PC-9 (cell line): Measurements from ENCODE around the gene PPP1R15B.

ENCODE experiments used
- EZH2 ChIP-seq: fragments of 200-600 bp; sonication (generic); IDR thresholded peaks from 2 replicates; pipeline ENCODE4 v1.8.0; 2017; ENCODE audit warnings: antibody characterized with exemption, low read depth
- TF ChIP-seq, protein P1 (sequence below): fragments of 200-600 bp; sonication (generic); conservative IDR thresholded peaks from 2 replicates; pipeline ENCODE4 v1.6.1; 2017; ENCODE audit warnings: mixed run types, antibody characterized with exemption, mild to moderate bottlenecking, moderate library complexity

DNA sequence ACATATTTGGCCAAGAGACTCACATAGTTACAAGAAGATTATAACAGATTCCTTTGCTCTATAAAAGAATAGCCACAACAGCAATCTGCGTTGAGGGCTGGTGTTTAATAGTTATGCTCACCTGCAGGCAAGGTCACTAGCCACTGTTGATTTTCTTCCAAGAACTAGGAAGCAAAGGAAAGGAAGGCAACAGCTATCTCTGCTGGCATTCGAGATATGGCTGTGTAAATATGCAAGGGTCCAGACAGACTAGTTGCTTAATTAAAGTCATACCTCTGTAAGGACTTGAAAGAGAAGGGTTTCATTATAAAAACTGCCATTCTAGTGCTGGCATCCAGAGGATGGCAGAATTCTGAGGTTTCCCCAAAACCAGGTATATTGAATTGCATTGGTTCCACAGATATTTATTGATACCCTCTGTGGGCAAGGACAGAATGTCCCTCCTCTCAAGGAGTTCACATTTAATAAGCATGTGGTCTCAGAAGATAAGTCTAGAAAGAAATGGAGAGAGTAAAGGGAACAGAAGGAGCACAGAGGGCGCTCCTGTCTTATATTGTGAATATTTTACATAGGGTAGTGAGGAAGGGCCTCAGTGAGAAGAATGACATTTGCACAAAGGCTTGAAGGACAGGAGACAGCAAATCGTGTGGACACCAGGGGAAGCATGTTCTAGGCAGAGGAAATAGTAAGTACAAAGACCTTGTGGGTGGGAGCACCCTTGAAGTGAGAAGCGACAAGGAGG, 28.3 kb downstream of the PPP1R15B start:
- TF ChIP-seq, protein P1, sequence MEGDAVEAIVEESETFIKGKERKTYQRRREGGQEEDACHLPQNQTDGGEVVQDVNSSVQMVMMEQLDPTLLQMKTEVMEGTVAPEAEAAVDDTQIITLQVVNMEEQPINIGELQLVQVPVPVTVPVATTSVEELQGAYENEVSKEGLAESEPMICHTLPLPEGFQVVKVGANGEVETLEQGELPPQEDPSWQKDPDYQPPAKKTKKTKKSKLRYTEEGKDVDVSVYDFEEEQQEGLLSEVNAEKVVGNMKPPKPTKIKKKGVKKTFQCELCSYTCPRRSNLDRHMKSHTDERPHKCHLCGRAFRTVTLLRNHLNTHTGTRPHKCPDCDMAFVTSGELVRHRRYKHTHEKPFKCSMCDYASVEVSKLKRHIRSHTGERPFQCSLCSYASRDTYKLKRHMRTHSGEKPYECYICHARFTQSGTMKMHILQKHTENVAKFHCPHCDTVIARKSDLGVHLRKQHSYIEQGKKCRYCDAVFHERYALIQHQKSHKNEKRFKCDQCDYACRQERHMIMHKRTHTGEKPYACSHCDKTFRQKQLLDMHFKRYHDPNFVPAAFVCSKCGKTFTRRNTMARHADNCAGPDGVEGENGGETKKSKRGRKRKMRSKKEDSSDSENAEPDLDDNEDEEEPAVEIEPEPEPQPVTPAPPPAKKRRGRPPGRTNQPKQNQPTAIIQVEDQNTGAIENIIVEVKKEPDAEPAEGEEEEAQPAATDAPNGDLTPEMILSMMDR: no peak; the same call in 1 of the 2 replicates
- TF ChIP-seq EZH2: no peak
